GM18951 (cell line): Measurements from ENCODE around the gene NCAPG.
"Not testable (repeated sequence)": the region's sequence is repeated elsewhere in the genome, so short reads cannot be mapped to it uniquely, and the experiment has no call there.

Experiments
- POLR2A ChIP-seq: IDR thresholded peaks from 4 replicates; pipeline ENCODE4 v1.6.1; 2011; ENCODE audit warnings: mild to moderate bottlenecking; ENCODE audit not compliant: insufficient read length, insufficient read depth; ENCODE audit errors: extremely low read depth
- in situ Hi-C: fragments of 300-500 bp; cut with MboI; formaldehyde crosslinking; loops from one replicate; pipeline ENCODE4 v1.12.0; 2022; ENCODE audit warnings: low sequenced_read_pairs, mixed read lengths, inconsistent platforms; ENCODE audit not compliant: unreplicated experiment

The NCAPG gene

GRCh38 chr4:17809667-17810066 is 1.1 kb upstream of the NCAPG start:
- in situ Hi-C loops = loop anchor here (10.0 to 25.0 kb wide), 3 partner anchors 265 to 778 kb away; no protein-coding TSS in a partner anchor
- no peak for TF ChIP-seq POLR2A

GRCh38 chr4:17811078-17811603 is 362 bp downstream of the NCAPG start:
- TF ChIP-seq POLR2A = no peak
- in situ Hi-C loops = loop anchor here (10.0 to 25.0 kb wide), 2 partner anchors 554 to 776 kb away; no protein-coding TSS in a partner anchor

DNA sequence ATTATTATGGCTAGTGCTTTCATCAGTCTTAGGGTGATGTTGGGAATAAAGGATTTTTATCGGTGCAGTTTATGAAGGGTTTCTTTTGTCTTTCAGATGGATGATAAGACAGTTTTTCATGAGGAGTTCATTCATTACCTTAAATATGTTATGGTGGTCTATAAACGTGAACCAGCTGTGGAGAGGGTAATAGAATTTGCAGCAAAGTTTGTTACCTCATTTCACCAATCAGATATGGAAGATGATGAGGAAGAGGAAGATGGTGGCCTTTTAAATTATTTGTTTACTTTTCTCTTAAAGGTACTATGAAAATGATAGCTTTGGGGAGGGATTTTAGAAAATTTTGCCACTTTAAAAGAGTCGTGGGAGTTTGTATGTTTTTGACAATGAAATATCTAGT is 1.3 kb downstream of the NCAPG start:
- in situ Hi-C loops = loop anchor here (10.0 to 25.0 kb wide), 2 partner anchors 553 to 775 kb away; no protein-coding TSS in a partner anchor
- no peak for TF ChIP-seq POLR2A

DNA sequence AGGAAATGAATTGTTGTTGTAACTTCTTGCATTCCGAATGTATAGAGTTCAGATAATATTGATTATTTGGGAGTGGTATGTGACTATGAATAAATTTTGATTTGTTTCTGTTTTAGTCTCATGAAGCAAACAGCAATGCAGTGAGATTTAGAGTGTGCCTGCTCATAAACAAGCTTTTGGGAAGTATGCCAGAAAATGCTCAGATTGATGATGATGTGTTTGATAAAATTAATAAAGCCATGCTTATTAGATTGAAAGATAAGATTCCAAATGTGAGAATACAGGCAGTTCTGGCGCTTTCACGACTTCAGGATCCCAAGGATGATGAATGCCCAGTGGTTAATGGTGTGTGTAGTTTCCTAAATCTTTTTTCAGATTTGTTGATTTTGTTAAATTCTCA is 2.0 kb downstream of the NCAPG start:
- in situ Hi-C loops = loop anchor here (10.0 to 25.0 kb wide), 2 partner anchors 552 to 774 kb away; no protein-coding TSS in a partner anchor
- TF ChIP-seq POLR2A = no peak

- in situ Hi-C loops = loop anchor here (10.0 to 25.0 kb wide), 2 partner anchors 551 to 773 kb away; no protein-coding TSS in a partner anchor
- TF ChIP-seq POLR2A = no peak
Observed at GRCh38 chr4:17814140-17814539, 3.4 kb downstream of the NCAPG start.

DNA sequence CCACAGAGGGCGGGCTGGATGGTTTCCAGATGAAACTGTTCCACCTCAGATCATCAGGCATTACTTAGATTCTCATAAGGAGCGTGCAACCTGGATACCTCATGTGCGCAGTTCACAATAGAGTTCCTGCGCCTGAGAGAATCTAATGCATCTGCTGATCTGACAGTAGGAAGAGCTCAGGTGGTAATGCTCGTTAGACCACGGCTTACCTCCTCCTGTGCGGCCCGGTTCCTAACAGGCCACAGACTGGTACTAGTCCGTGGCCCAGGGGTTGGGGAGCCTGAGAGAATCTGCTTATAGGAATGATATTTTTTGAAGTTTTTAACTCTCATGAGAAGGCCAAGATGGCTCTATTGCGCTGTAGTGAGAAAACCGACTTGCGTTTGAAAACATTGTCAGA is 5.4 kb downstream of the NCAPG start:
- in situ Hi-C loops = loop anchor here (10.0 to 25.0 kb wide), 2 partner anchors 549 to 771 kb away; no protein-coding TSS in a partner anchor
- TF ChIP-seq POLR2A = no peak

DNA sequence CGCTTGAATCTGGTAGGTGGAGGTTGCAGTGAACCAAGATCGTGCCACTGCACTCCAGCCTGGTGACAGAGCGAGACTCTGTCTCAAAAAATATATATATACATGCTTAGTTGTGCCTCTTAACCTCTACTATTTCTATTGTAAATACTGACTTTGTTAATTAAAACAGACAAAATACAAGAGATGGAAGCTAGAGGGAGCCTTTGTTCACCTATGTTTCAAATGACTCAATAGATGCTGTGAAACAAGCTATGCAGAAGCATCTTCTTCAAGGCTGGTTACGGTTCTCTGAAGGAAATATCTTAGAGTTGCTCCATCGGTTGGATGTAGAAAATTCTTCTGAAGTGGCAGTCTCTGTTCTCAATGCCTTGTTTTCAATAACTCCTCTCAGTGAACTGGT is 6.2 kb downstream of the NCAPG start:
- in situ Hi-C loops = loop anchor here (10.0 to 25.0 kb wide), 2 partner anchors 548 to 770 kb away; no protein-coding TSS in a partner anchor
- no peak for TF ChIP-seq POLR2A

- TF ChIP-seq POLR2A = no peak
- in situ Hi-C loops = loop anchor here (25.0 kb wide), 1 partner anchor 763 kb away; no protein-coding TSS in a partner anchor
Observed at GRCh38 chr4:17823871-17824669, 13.3 kb downstream of the NCAPG start.

- in situ Hi-C loops = no loop called here
- TF ChIP-seq POLR2A = no peak
Observed at GRCh38 chr4:17846266-17846665, 35.5 kb downstream of the NCAPG start.

DNA sequence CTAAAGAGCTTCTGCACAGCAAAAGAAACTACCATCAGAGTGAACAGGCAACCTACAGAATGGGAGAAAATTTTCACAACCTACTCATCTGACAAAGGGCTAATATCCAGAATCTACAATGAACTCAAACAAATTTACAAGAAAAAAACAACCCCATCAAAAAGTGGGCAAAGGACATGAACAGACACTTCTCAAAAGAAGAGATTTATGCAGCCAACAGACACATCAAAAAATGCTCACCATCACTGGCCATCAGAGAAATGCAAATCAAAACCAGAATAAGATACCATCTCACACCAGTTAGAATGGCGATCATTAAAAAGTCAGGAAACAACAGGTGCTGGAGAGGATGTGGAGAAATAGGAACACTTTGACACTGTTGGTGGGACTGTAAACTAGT is 39.5 kb downstream of the NCAPG start:
- in situ Hi-C loops = not testable (repeated sequence)

- in situ Hi-C loops = no loop called here
Observed at GRCh38 chr4:17851959-17852358, 41.2 kb downstream of the NCAPG start.

DNA sequence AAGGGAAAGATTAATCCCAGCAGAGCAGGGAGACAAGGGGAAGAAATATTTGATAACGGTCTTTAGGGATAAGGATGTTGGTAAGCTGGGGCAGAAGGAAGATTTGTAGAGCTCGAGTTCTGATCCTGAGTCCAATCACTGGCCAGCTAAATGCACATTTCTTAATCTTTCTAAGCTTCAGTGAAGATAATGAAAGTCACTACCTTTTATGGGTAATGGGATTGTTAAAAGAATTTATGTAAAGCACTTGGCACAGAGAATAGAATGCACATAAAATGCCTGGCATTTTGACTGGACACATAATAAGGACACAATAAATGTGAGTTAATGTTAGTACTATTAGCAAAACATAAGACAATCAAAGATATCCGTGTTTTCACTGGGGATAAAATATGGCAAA is 43.3 kb downstream of the NCAPG start:
- no peak for TF ChIP-seq POLR2A

More at GRCh38 chr4:17851959-17852358, 41.2 kb downstream of the NCAPG start:
- TF ChIP-seq POLR2A = no peak

DNA sequence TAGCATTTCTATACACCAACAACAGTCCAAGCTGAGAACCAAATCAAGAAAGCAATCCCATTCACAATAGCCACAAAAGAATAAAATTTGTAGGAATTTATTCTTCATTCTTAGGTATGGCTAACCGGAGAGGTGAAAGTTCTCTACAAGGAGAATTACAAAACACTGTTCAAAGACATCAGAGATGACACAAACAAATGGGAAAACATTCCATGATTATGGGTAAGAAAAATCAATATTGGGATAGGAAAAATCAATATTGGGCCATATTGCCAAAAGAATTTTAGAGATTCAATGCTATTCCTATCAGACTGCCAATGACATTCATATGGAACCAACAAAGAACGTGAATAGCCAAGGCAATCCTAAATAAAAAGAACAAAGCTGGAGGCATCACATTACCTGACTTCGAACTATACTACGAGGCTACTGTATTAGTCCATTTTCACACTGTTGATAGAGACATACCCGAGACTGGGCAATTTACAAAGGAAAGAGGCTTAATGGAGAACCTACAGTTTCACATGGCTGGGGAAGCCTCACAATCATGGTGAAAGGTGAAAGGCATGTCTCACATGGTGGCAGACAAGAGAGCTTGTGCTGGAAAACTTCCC is 49.1 kb downstream of the NCAPG start:
- in situ Hi-C loops = no loop called here
- no peak for TF ChIP-seq POLR2A

More for the DNA sequence above, 43.3 kb downstream of the NCAPG start:
- in situ Hi-C loops = no loop called here

GRCh38 chr4:17861906-17862305 is 51.1 kb downstream of the NCAPG start:
- in situ Hi-C loops = not testable (repeated sequence)
